HTR-8/SVneo (cell line): ENCODE measurements around the gene CEPT1.
"Not testable (repeated sequence)": the region's sequence is repeated elsewhere in the genome, so short reads cannot be mapped to it uniquely, and the experiment has no call there.

Experiments
- DNase-seq: peaks from one replicate; pipeline ENCODE4 v3.0.0; 2011; ENCODE audit warnings: low spot score, mixed read lengths; ENCODE audit not compliant: insufficient read length
- FAIRE-seq: peaks from 2 replicates; lab custom pipeline; 2011; peaks lifted over from hg19 to GRCh38; lab: Jason Lieb, UNC

Gene CEPT1

GRCh38 chr1:111204983-111205713, 65.1 kb downstream of the CEPT1 start:
- DNase-seq (no peak), FAIRE-seq (no peak)

- DNase-seq, result no peak
- no peak for FAIRE-seq
Measured at GRCh38 chr1:111205714-111206050, 65.7 kb downstream of the CEPT1 start.

DNA sequence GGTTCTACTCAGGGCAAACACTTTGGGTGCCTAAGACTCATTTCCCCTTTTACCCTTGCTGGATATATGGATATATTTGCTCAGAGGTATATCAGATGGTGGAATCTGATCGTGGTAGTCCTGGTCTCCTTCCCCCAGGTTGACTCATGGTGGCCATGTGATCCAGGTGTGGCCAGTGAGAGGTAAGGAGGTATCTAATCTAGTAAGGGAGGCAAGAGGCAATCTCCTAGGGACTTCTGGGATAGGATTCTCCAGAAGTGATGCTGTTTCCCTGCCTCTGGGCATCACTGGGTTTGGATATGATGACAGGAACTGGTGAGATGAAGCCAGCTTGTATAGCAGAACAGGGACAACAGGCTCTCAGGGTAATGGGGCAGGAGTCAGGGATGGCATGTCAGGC, 68.9 kb downstream of the CEPT1 start:
- DNase-seq (no peak), FAIRE-seq (no peak)

- DNase-seq, result no peak
- no peak for FAIRE-seq
Measured at GRCh38 chr1:111209622-111210021, 69.6 kb downstream of the CEPT1 start.

DNA sequence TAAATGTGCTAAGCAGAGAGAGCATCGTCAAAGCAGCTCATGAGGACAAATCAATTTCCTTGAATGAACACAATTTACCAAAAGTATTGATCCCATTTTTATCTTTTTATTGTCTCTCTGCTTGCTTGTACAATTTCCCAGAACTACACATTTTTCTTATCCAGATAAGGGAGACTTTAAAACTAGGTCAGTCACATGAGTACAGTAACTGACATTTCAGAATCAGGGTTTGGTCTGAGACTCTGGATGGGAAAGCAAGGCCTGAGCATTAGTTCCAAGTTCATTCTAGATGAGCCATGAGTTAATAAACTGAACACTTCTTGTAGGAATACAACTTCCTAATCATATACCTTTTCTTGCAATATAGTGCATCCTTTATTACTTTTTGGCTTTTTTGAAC, 71.9 kb downstream of the CEPT1 start:
- FAIRE-seq, result no peak

DNA sequence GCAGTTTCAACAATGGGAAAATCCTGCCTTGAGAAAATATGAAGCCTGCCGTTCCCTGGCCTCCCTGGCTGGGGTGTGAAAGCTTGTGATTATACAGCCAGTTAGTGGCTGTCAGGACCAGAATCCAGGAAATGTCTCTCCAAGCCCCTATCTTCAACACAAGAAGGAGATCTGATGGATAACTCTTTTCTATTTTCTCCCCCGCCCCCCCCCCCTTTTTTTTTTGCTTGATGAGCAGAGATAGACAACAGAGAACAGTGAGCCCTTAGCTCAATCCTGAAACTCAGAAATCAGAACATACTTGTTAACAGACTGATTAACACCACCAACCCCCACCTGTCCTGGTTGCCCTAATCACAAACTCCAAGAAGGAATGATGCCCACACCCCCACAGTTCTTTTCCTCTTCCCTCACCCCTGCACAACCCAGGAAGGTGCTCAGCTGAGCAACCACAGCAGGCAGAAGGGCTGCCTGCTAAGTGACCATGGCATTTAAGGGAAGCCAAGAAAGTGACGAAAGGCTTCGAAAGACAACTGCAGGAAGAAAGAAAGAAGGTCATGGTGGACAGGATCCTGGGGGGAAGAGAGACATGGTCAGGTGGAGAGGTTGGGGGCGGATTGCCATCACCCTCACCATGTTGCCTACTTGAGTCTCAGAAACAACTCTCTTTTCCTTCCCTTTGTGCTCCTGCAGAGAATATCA, 72.8 kb downstream of the CEPT1 start:
- DNase-seq (no peak), FAIRE-seq (no peak)

More for the DNA sequence above, 71.9 kb downstream of the CEPT1 start:
- no peak for DNase-seq

DNA sequence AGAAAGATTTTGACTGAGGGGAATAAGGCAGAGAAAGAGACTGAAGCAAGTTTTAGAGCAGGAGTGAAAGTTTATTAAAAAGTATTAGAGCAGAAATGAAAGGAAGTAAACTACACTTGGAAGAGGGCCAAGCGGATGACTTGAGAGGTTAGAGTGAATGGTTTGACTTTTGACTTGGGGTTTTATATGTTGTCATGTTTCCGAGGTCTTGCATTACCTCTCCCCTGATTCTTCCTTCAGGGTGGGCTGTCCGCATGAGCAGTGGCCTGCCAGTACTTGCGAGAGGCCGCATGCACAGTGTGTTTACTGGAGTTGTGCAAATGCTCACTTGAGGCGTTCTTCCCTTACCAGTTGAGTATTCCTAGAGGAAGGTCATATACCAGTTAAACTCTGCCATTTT, 73.4 kb downstream of the CEPT1 start:
- no peak for FAIRE-seq
- no peak for DNase-seq

GRCh38 chr1:111214074-111214801, 74.2 kb downstream of the CEPT1 start:
- DNase-seq (no peak), FAIRE-seq (no peak)

- no peak for DNase-seq
- FAIRE-seq, result no peak
Measured at GRCh38 chr1:111214884-111215283, 74.9 kb downstream of the CEPT1 start.

GRCh38 chr1:111215285-111215684, 75.3 kb downstream of the CEPT1 start:
- FAIRE-seq, DNase-seq: not testable (repeated sequence)

DNA sequence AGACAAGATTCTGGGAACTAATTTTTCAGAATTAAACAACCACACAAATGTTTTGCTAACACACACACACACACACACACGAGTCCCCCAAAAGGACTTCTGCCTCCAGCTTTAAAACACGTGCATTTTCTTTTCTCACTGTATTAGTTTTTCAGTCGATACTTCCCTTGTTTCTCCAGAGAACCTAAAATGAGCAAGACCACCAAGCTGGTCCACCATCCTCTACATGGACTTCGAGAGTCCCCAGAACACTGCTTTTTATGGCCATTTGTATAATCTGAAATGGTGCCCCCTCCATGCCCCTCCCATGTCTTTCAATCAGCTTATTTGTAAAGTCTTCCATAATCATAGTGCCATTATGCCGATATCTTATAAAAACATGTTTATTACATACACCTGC, 76.7 kb downstream of the CEPT1 start:
- DNase-seq, result no peak
- FAIRE-seq, result no peak

GRCh38 chr1:111217183-111217910, 77.3 kb downstream of the CEPT1 start:
- no peak for FAIRE-seq

GRCh38 chr1:111218701-111219556, 78.9 kb downstream of the CEPT1 start:
- DNase-seq (no peak), FAIRE-seq (no peak)

More at GRCh38 chr1:111217183-111217910, 77.3 kb downstream of the CEPT1 start:
- DNase-seq, result no peak

DNA sequence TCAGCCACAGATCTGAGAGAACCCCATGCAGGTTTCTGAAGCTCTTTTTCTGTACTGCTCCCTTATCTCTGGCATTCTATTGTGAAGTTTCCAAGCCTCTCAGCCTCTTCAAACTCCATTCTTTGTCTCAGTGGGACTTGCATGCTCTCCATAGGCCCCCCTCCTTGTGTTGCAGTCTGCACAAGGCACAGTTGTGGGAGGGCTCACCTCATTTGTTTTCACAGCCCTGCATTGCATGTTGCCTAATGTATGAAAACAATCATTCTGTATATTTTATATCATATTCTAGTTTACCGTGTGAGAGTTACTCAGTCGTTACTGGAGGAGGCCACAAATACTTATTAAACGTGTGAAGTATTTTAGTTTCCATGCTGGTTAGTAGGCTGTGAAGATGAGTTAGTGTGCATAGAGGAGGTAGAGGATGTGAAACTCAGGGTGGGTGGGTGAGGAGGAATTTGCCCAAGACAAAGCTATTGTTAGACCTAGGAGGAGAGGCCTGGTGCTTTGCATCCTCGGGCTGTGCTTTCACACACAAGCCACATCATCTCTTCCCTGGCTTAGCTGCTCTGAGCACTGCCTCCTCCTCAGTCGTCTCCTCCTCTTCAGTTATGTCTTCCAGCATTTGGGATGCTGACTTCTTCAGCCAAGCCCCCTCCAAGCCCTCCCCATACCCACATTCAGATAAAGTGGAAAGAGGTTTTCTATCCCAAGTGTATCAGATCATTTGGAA, 79.7 kb downstream of the CEPT1 start:
- FAIRE-seq (no peak), DNase-seq (no peak)

DNA sequence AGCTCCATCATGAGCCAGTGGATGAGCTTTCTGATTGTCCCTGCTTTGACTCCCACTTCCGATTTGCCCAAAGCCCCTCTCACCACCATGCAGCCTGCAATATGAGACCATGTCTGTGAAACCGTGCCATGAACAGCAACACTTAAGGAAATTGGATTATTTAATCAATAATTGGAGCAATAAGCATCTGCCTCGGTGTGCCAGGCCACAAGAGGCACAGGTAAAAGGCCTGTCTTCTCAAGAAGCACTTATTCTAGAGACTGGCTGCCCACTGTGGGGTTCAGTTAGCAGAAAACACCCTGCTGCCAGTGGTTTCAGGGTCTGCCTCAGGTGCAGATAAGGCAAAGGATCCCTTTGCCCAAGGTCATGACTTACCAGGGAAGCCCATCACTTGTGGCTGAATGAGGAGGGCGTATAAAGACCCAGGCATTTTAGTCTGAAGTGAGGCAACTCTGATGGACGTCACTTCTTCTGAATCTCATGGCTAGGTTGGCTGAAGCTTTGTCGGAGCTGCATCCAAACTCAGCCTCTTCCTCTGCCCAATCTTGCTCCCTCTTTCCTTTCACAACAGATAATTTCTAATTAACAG, 80.4 kb downstream of the CEPT1 start:
- no peak for DNase-seq
- no peak for FAIRE-seq

DNA sequence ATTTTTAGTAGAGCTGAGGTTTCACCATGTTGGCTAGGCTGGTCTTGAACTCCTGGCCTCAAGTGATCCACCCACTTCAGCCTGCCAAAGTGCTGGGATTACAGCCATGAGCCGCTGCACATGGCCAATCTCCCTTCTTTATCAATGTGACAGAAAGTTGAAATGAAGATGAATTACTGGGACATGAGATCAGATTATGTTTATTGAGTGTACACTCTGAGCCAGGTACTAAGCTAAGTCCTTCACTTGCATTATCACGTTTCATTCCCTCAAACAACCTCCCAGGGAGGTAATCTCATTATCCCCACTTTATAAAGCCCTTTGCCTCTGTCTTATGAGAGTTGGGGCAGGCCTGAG, 81.2 kb downstream of the CEPT1 start:
- DNase-seq (no peak), FAIRE-seq (no peak)

DNA sequence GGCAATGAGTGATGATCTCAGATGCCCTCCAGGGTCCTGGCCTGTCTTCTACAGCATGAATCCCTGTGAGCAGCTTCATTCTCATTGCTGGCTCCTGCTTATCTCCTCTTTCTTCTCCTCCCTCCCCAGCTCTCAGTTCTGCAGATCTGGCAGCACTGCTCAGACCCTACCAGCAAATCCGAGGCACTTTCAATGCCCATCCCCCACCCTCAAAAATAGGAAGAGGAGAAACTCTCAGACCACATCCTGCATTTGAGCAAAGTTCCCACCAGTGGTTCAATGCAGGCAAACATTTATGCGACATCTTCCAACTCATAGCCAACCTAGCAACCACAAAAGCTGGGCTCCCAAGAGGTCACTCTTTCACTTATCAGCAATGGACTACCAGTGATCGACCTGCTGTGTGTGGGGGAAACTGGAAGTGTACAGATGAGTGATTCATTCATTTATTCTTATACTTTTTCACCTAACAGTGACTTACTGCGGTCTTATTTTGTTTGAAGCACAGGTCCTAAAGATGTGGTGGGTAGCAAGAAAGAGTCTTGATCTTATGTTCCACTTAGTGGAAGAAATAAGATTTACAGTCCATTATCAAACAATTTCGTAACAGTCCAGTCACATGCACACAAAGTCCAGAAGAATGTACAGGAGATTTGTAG, 81.7 kb downstream of the CEPT1 start:
- FAIRE-seq (no peak), DNase-seq (no peak)
